Peyer's patch (tissue), 4 donors: Measurements from ENCODE around the gene TUBGCP4. TPM values are rescaled to one million over a fixed set of nuclear protein-coding genes. Genes with fewer than 3 reads are reported as not detected.

ENCODE experiments used
- DNase-seq, 3 donors: peaks; one replicate each; pipeline ENCODE4 v3.0.0-alpha.2; 2017 to 2019
- H3K27ac ChIP-seq, 4 donors: fragments of 200-600 bp; sonication (generic); one replicate each; pipeline ENCODE4 v1.5.1; 2016 to 2019
- H3K27me3 ChIP-seq, 2 donors: fragments of 200-600 bp; sonication (generic); one replicate each; pipeline ENCODE4 v1.5.1; 2019
- H3K36me3 ChIP-seq, 3 donors: fragments of 200-600 bp; sonication (generic); one replicate each; pipeline ENCODE4 v1.5.1; 2016 to 2019
- H3K4me1 ChIP-seq, 4 donors: fragments of 200-600 bp; sonication (generic); one replicate each; pipeline ENCODE4 v1.5.1; 2016 to 2019
- H3K4me3 ChIP-seq, 4 donors: fragments of 200-600 bp; sonication (generic); 1 replicate in 3 of 4; 2 replicates in 1 of 4; pipeline ENCODE4 v1.5.1; 2016 to 2019; ENCODE audit warnings: mild to moderate bottlenecking in 1 of 4
- H3K9me3 ChIP-seq, 4 donors: fragments of 200-600 bp; sonication (generic); one replicate each; pipeline ENCODE4 v1.5.1; 2016 to 2019; ENCODE audit warnings: mild to moderate bottlenecking in 1 of 4
- POLR2A ChIP-seq, 2 donors: fragments of 450-650 bp; IDR thresholded peaks; one replicate each; pipeline ENCODE4 v1.5.1; 2017; ENCODE audit warnings: antibody characterized with exemption in 2 of 2, mild to moderate bottlenecking in 2 of 2, moderate library complexity in 2 of 2
- total RNA-seq, 4 donors: library from RNA; depleted of rRNA; stranded (reverse); fragments of >200 nt; gene quantifications; one replicate each; pipeline ENCODE4 v1.1.0, GENCODE V29; 2016
- TF ChIP-seq, protein P1 (sequence below), 6 experiments: fragments of 450-650 bp in 4 of 6; fragments of 200-600 bp in 2 of 6; sonication (generic) in 1 of 6; IDR thresholded peaks; one replicate each; pipeline ENCODE4 v1.5.1; 2017 to 2019; ENCODE audit warnings: antibody characterized with exemption in 6 of 6, mild to moderate bottlenecking in 3 of 6, moderate library complexity in 1 of 6

Gene TUBGCP4
- total RNA-seq, 4 donors from 2014 or later, result 16.3 to 30.0 (median 23.4) TPM

DNA sequence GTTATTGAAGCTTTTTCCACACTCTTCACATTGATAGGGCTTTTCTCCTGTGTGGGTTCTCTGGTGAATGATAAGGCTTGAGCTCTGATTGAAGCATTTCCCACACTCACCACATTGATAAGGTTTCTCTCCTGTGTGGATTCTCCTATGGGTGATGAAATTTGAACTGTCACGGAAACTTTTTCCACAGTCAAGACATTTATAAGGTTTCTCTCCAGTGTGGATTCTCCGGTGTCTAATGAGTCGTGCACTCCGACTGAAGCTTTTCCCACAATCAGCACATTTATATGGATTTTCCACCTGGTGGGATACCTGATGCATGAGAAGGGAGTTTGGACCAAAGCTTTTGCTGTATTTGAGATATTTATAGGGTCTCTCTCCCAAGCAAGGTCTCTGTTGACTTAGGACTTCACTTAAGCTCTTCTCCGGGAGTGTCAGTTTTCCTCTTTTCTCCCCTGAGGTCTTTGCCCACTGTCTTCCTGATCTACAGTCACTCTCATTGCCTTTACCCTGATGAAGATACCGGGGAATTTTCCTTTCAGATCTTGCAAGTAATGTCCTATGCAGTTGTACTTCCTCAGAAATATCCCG is 9.5 kb upstream of the TUBGCP4 start:
- TF ChIP-seq, protein P1, sequence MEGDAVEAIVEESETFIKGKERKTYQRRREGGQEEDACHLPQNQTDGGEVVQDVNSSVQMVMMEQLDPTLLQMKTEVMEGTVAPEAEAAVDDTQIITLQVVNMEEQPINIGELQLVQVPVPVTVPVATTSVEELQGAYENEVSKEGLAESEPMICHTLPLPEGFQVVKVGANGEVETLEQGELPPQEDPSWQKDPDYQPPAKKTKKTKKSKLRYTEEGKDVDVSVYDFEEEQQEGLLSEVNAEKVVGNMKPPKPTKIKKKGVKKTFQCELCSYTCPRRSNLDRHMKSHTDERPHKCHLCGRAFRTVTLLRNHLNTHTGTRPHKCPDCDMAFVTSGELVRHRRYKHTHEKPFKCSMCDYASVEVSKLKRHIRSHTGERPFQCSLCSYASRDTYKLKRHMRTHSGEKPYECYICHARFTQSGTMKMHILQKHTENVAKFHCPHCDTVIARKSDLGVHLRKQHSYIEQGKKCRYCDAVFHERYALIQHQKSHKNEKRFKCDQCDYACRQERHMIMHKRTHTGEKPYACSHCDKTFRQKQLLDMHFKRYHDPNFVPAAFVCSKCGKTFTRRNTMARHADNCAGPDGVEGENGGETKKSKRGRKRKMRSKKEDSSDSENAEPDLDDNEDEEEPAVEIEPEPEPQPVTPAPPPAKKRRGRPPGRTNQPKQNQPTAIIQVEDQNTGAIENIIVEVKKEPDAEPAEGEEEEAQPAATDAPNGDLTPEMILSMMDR (IDR thresholded peaks at IDR 0.05), result no peak
- no peak for TF ChIP-seq POLR2A (IDR thresholded peaks at IDR 0.05)
- DNase-seq, result no peak
- H3K27ac ChIP-seq, result no peak overlapping the region
- no peaks in the 10 kb centered on the region for H3K4me1 ChIP-seq
- peaks cover 0 to 79% (median 0%) of the 10 kb centered on the region in 3 donors for H3K36me3 ChIP-seq
- H3K9me3 ChIP-seq, result peaks cover 0 to 35% (median 7%) of the 10 kb centered on the region in 4 donors
- no peak overlapping the region for H3K4me3 ChIP-seq
- H3K27me3 ChIP-seq, result no peaks in the 10 kb centered on the region

- peaks cover 0 to 16% (median 0%) of the 10 kb centered on the region in 3 donors for H3K36me3 ChIP-seq
- H3K27me3 ChIP-seq, result no peaks in the 10 kb centered on the region
- peak overlapping the region; percentile 76 to 94 (median 88) for H3K4me3 ChIP-seq
- DNase-seq, result peak in 1 of 3 donors; percentile 53
- H3K27ac ChIP-seq, result peak overlapping the region; percentile 68 to 87 (median 74)
- no peaks in the 10 kb centered on the region for H3K9me3 ChIP-seq
- TF ChIP-seq, protein P1 (IDR thresholded peaks at IDR 0.05), result no peak
- no peak for TF ChIP-seq POLR2A (IDR thresholded peaks at IDR 0.05)
- H3K4me1 ChIP-seq, result peaks cover 0 to 29% (median 7%) of the 10 kb centered on the region in 4 donors
Observed at GRCh38 chr15:43370310-43370974, 459 bp upstream of the TUBGCP4 start.

DNA sequence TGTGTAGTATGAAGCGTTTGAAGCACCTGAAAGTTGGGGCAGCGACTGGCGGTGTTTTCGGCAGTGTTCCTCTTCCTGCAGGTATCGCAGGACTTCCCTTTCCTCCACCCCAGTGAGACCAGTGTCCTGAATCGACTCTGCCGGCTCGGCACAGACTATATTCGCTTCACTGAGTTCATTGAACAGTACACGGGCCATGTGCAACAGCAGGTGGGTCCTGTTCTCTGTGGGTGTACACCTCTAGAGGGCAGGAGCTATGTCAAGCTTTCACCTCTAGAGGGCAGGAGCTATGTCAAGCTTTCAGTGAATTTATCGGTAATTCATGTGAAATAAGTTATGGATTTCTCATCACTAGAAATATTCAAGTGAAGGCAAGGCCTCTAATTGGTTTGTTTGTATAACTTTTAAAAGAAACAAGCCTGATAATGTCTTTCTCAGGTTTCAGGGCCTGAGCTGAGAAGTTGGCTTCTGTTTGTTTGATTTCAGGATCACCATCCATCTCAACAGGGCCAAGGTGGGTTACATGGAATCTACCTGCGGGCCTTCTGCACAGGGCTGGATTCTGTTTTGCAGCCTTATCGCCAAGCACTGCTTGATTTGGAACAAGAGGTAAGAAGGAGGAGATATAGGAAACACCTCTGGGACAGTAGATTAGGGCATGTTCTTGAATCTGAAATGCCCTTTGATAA is 5.3 kb downstream of the TUBGCP4 start:
- no peaks in the 10 kb centered on the region for H3K9me3 ChIP-seq
- no peak overlapping the region for H3K27ac ChIP-seq
- H3K4me3 ChIP-seq, result no peak overlapping the region
- no peak for TF ChIP-seq POLR2A (IDR thresholded peaks at IDR 0.05)
- TF ChIP-seq, protein P1 (IDR thresholded peaks at IDR 0.05), result peak; percentile 51 to 72 (median 58)
- H3K4me1 ChIP-seq, result peaks cover 0 to 10% (median 3%) of the 10 kb centered on the region in 4 donors
- H3K27me3 ChIP-seq, result no peaks in the 10 kb centered on the region
- peak in 2 of 3 donors; percentile 57 to 72 for DNase-seq
- peaks cover 0 to 30% (median 0%) of the 10 kb centered on the region in 3 donors for H3K36me3 ChIP-seq

- Histone ChIP-seq H3K27me3 (no peaks in the 10 kb centered on the region), H3K27ac (no peak overlapping the region), H3K9me3 (no peaks in the 10 kb centered on the region), H3K4me1 (no peaks in the 10 kb centered on the region), H3K36me3 (peaks cover 0 to 44% (median 0%) of the 10 kb centered on the region in 3 donors), H3K4me3 (no peak overlapping the region)
- TF ChIP-seq, protein P1 (IDR thresholded peaks at IDR 0.05), result no peak
- no peak for TF ChIP-seq POLR2A (IDR thresholded peaks at IDR 0.05)
- no peak for DNase-seq
Observed at GRCh38 chr15:43378601-43379000, 7.7 kb downstream of the TUBGCP4 start.

GRCh38 chr15:43382310-43382709 is 11.4 kb downstream of the TUBGCP4 start:
- H3K27ac ChIP-seq, result no peak overlapping the region
- H3K36me3 ChIP-seq, result peaks cover 0 to 69% (median 4%) of the 10 kb centered on the region in 3 donors
- no peak overlapping the region for H3K4me3 ChIP-seq
- H3K4me1 ChIP-seq, result no peaks in the 10 kb centered on the region
- DNase-seq, result no peak
- no peaks in the 10 kb centered on the region for H3K27me3 ChIP-seq
- no peak for TF ChIP-seq POLR2A (IDR thresholded peaks at IDR 0.05)
- TF ChIP-seq, protein P1 (IDR thresholded peaks at IDR 0.05), result no peak
- no peaks in the 10 kb centered on the region for H3K9me3 ChIP-seq
